ENCODE data around the gene CALR.

DNA sequence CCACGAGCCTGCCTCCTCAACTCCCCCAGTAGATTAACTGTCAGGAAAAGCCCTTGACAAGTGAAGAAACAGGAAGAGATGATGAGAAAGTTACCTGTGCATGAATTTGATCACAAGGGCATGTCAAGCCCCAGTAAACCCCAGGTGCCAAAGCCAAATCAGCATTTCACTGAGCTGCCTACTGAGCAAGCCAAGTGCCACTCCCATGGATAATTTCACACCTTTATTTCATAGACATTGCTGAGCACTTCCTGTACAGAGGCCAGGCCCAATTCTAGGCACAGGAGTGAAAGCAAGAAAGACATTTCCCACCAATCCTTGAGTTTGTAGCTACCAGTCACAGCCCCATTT, 16.2 kb downstream of the CALR start:
- TF ChIP-seq, protein P1, sequence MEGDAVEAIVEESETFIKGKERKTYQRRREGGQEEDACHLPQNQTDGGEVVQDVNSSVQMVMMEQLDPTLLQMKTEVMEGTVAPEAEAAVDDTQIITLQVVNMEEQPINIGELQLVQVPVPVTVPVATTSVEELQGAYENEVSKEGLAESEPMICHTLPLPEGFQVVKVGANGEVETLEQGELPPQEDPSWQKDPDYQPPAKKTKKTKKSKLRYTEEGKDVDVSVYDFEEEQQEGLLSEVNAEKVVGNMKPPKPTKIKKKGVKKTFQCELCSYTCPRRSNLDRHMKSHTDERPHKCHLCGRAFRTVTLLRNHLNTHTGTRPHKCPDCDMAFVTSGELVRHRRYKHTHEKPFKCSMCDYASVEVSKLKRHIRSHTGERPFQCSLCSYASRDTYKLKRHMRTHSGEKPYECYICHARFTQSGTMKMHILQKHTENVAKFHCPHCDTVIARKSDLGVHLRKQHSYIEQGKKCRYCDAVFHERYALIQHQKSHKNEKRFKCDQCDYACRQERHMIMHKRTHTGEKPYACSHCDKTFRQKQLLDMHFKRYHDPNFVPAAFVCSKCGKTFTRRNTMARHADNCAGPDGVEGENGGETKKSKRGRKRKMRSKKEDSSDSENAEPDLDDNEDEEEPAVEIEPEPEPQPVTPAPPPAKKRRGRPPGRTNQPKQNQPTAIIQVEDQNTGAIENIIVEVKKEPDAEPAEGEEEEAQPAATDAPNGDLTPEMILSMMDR (IDR thresholded peaks at IDR 0.05) = no peak
- TF ChIP-seq POLR2A (IDR thresholded peaks at IDR 0.05) = no peak
